OCI-LY3 (cell line): Measurements from ENCODE around the gene KCTD16.

Experiments used
- CTCF ChIP-seq: fragments of 200-600, 300-600 bp; sonication (generic); IDR thresholded peaks from 2 replicates; pipeline ENCODE4 v1.5.1; 2014; ENCODE audit warnings: antibody characterized with exemption, low read length, low read depth
- EZH2phosphoT487 ChIP-seq: fragments of 200-600 bp; shearing (Covaris generic); IDR thresholded peaks from 2 replicates; pipeline ENCODE4 v1.6.1; 2018; ENCODE audit warnings: antibody characterized with exemption, mixed run types, low read depth

GRCh38 chr5:144328980-144329379, 158.3 kb downstream of the KCTD16 start:
- no peak for TF ChIP-seq CTCF
- TF ChIP-seq EZH2phosphoT487 = no peak
